A549 treated with AZD9567 at 1 μM for 4 hours (cell line): ENCODE measurements around the gene MCC. TPM values are rescaled to one million over a fixed set of nuclear protein-coding genes. Genes with fewer than 3 reads are reported as not detected.

Experiments used
- total RNA-seq: library from RNA; stranded (reverse); fragments of 200-300 nt; extraction: Qiagen RNA extraction; gene quantifications from 5 replicates; pipeline ENCODE4 v1.2.3, GENCODE V29; 2022; ENCODE audit not compliant: insufficient read depth

MCC gene
- total RNA-seq: 0.17 to 0.49 TPM (median 0.26 TPM) in 5 replicates

GRCh38 chr5:113487781-113488644 lies at the start of gene MCC:
TSS of gene MCC (minus strand) at chr5:113488453.

GRCh38 chr5:113513384-113514288 lies 25.4 kb upstream of the MCC start, which contains the start of gene YTHDC2:
TSS of gene YTHDC2 (plus strand) at chr5:113513694. CDS start at chr5:113513896, 202 bp downstream.

GRCh38 chr5:113434889-113435288 lies 53.4 kb downstream of the MCC start, which contains the start of gene TSSK1B:
TSS of gene TSSK1B (minus strand) at chr5:113434989. CDS start at chr5:113434839, 150 bp downstream.

GRCh38 chr5:112976432-112977309 lies 511.6 kb downstream of the MCC start, which contains the start of gene DCP2:
TSS of gene DCP2 (plus strand) at chr5:112976798. CDS start at chr5:112976934, 136 bp downstream.

Other genes starting within 250 kb of the MCC start
- not detected in 5 replicates for gene TSSK1B, start 53.5 kb downstream of the MCC start, total RNA-seq
- 4.8 to 7.4 TPM (median 6.9 TPM) in 5 replicates for gene YTHDC2, start 25.2 kb upstream of the MCC start, total RNA-seq